Activated T-helper 9 cell treated with anti-CD3 and anti-CD28 coated beads, Interleukin-2, amount 50 U/mL, for 16 hours (primary cell): Measurements from ENCODE around the gene GSTM2.

Experiments
- DNase-seq: peaks from one replicate; pipeline ENCODE4 v3.0.0-alpha.2; 2020; ENCODE audit warnings: low read depth

GSTM2 gene

GRCh38 chr1:109629372-109630030 is 38.4 kb upstream of the GSTM2 start:
- DNase-seq = no peak

DNA sequence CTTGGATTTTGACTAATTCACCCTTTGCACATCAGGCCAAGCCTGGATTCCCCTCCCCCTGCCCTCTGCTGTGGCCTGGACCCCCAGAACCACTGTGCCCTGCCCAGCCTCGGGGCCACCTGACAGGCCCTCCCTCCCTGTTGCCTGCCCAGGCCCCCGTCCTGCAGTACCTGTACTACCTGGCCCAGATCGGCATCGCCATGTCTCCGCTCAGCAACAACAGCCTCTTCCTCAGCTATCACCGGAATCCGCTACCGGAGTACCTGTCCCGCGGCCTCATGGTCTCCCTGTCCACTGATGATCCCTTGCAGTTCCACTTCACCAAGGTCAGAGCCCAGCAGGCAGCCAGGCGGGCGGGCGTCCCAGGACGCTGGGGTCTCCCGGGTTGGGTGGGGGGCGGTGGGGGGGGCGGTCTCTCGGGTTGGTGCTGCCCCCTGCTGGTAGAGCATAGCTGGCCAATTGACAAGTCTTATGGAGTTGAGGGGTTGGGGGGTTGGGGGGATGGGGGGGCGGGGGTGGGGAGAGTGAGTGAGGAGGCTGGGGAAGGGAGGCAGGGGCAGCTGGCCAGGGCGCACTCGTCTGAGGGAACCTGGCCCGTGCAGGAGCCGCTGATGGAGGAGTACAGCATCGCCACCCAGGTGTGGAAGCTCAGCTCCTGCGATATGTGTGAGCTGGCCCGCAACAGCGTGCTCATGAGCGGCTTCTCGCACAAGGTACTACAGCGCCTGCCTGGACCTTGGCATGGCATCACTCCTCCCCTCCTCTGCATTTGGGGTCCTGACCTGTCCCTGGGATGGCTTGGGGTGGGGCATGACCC is 37.6 kb upstream of the GSTM2 start:
- no peak for DNase-seq

DNA sequence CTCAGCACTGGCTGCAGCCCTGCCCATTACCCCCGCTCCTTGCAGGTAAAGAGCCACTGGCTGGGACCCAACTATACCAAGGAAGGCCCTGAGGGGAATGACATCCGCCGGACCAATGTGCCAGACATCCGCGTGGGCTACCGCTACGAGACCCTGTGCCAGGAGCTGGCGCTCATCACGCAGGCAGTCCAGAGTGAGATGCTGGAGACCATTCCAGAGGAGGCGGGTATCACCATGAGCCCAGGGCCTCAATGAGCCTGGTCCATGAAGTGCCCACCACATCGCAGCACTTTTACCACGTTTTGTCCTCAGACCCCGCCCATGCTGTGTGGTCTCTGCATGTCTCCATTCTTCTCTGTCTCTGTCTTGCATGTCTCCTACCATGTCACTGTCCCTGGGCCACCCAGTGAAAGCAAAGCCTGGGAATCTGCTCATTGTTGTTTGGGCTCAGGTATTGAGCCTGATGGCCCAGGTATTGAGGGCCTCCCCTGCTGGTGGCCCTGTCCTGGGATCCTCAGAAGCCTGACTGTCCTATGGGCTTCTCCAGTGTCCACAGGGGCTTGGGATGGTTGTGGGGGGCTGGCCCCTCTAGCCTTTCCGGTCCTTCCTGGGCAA is 36.9 kb upstream of the GSTM2 start:
- no peak for DNase-seq

- no peak for DNase-seq
Measured at GRCh38 chr1:109631513-109632505, 36.0 kb upstream of the GSTM2 start.

- DNase-seq = no peak
Measured at GRCh38 chr1:109632671-109633346, 35.0 kb upstream of the GSTM2 start.

GRCh38 chr1:109634292-109634691 is 33.6 kb upstream of the GSTM2 start:
- DNase-seq = no peak

- no peak for DNase-seq
Measured at GRCh38 chr1:109634771-109635750, 32.8 kb upstream of the GSTM2 start.

GRCh38 chr1:109635862-109636200 is 32.0 kb upstream of the GSTM2 start:
- no peak for DNase-seq

GRCh38 chr1:109636201-109636952 is 31.5 kb upstream of the GSTM2 start:
- DNase-seq = no peak

GRCh38 chr1:109637446-109637845 is 30.4 kb upstream of the GSTM2 start:
- no peak for DNase-seq

GRCh38 chr1:109639063-109639840 is 28.6 kb upstream of the GSTM2 start:
- no peak for DNase-seq

DNA sequence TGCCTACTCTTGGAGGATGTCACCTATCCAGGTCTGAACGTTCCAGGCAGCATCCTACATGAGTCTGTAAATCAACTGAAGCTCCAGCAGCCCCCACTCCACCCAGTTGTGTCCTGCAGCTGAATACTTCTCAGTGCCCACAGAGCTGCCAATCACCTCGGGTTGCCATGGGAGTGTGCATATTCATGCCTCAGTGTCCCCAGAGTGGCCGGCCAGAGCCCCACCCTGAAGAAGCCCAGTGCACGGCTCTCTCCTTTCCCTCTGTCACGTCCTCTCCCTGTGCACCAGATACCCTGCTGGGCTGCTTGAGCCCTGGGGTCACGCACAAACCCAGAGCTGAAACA is 28.0 kb upstream of the GSTM2 start:
- DNase-seq = no peak

DNA sequence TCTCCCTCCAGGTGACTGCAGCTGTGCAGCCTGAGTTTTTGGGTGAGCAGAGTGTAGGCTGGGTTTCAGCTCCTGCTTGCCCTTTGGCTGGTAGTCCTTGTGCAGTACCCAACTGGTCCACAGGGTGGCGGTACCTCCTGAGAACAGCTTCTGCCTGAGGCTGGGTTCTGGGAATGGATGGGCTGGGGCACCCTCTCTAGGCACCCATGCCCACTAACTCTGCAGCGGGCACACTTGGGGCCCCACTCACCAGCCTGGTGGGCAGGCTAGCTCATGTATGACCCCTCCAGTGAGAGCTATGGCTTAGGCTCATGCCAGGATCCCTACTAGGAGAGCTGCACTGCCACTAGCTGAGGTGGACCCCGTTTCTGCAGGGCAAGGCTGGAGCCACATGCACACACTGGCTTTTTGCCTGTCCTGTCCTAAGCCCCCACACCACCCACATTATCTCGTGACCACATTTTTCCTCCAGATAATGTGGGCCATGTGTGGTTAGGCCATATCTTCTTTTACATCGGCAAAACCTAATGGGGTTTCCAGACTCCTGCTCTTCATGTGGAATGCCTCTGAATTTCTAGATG is 27.5 kb upstream of the GSTM2 start:
- peak; percentile 83 for DNase-seq

DNA sequence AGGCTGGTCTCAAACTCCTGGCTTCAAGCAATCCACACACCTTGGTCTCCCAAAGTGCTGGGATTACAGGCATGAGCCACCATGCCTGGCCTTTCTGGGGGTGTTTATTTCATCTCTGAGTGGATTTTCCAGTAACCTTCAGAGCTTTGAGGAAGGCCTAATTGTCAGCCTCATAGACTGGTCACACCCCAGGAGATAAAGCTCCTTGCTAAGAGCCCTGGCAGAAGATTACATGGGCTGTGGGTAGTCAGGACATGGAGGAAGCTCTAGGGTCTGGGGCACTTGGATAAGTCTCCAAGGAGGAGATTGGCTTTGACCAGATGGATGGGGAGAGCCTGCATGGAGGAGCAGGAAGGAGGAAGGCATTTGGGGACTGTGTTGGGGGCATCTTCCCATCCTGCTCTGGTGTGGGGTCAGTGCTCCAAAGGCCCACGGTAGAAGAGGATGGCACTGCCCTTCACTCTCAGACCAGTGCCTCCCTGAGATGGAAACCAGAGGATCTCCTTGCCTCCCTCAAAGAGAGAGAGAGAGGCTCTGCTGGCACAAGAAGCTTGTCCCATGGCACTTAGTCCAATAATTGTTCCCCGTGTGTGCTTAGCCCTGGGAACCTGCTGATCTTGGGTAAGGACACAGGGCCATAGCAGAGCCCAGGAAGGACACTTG is 26.6 kb upstream of the GSTM2 start:
- DNase-seq = no peak

DNA sequence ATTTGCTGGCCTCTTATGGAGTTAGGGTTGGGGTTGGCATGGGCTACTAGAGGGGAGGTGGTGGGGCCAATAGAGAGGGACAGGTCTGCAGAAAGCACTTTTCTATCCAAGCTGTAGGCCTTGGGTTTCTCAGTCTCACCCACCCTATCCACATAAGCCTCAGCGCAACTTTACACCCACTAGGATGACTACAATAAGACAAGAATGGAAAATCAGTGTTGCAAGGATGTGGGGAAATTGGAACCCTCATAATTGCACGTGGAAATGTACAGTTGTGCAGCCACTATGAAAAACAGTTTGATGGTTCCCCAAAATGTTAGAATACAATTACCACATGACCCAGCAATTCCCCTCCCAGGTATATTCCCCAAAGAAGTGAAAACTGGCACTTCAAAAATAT is 26.0 kb upstream of the GSTM2 start:
- no peak for DNase-seq

- DNase-seq = no peak
Measured at GRCh38 chr1:109642626-109643025, 25.2 kb upstream of the GSTM2 start.

DNA sequence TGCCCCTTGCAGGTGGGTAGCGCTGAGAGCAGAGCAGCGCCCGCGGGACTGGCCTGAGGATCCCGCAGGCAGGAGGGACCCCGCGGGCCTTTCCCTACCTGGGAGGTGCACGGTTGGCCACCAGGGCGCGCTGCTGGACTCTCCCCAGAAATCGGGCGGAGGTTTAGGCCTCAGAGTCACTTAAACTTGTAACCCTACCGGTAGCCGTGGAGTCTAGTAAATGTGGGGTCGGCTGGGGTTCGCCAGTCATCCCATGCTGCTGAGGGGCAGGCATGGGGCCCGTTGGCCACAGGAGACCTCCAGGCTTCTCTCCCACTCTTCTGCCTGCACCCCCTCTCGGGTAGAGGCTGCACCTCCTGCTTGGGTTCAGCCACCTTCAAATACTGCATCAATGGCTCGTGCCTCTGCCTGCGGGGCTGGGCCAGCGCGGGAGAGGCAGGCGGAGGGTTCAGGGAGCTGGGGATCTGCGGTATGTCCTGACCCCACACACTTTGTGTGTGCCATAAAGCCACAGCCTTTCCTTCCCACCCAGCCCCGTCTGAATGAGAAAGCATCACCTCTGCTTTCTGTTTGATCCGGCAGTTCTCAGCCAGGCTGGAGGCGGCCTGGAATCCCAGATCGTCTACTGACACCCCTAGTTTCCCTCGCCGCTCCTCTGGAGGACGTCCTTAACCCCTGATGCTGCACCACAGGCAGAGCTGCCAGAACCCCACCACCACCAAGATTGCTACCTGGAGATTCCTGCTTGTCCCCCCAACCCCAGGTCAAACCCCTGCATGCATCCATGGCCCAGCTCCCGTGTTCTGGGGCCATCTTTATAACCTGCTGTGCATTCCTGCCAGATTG is 24.2 kb upstream of the GSTM2 start:
- DNase-seq = peak; percentile 79
